Glutamatergic neuron (in vitro differentiated cells): ENCODE results near the gene TBX4. TPM values are rescaled to one million over a fixed set of nuclear protein-coding genes. Genes with fewer than 3 reads are reported as not detected.

Source experiments
- DNase-seq: peaks from one replicate; pipeline ENCODE4 v3.0.0; 2022
- H3K27ac Mint-ChIP-seq: one replicate; pipeline ENCODE4 v1.8.0; 2020; ENCODE audit warnings: mild to moderate bottlenecking, mixed read lengths, inconsistent platforms; ENCODE audit not compliant: unreplicated experiment
- H3K27me3 Mint-ChIP-seq: one replicate; pipeline ENCODE4 v1.8.0; 2020; ENCODE audit warnings: mild to moderate bottlenecking, moderate library complexity, mixed read lengths, inconsistent platforms; ENCODE audit not compliant: unreplicated experiment
- H3K36me3 Mint-ChIP-seq: one replicate; pipeline ENCODE4 v1.8.0; 2020; ENCODE audit warnings: mild to moderate bottlenecking, mixed read lengths, inconsistent platforms; ENCODE audit not compliant: unreplicated experiment
- H3K4me1 Mint-ChIP-seq: one replicate; pipeline ENCODE4 v1.8.0; 2020; ENCODE audit warnings: mild to moderate bottlenecking, low read depth, mixed read lengths, inconsistent platforms; ENCODE audit not compliant: unreplicated experiment
- H3K4me3 Mint-ChIP-seq: one replicate; pipeline ENCODE4 v1.8.0; 2020; ENCODE audit warnings: mild to moderate bottlenecking, mixed read lengths, inconsistent platforms; ENCODE audit not compliant: unreplicated experiment
- H3K9me3 Mint-ChIP-seq: one replicate; pipeline ENCODE4 v1.8.0; 2020; ENCODE audit warnings: mild to moderate bottlenecking, moderate library complexity, mixed read lengths, inconsistent platforms; ENCODE audit not compliant: unreplicated experiment
- CTCF ChIP-seq: fragments of 200-600 bp; sonication (generic); IDR thresholded peaks from one replicate; pipeline ENCODE4 v1.5.0; 2021; ENCODE audit not compliant: partially characterized antibody, unreplicated experiment
- total RNA-seq: library from RNA; stranded (reverse); fragmentation: NEBNext Ultra II Directional; extraction: Animal tissue kit (Norgen Biotek cat#: 25700); gene quantifications from one replicate; pipeline ENCODE4 v1.2.1, GENCODE V29; 2021; ENCODE audit not compliant: unreplicated experiment

Gene TBX4
- total RNA-seq, 1 donor from 2014 or later = not detected

- Mint-ChIP-seq H3K9me3 (peaks cover 1% of the 10 kb centered on the region), H3K27me3 (peaks cover 5% of the 10 kb centered on the region), H3K36me3 (no peaks in the 10 kb centered on the region), H3K27ac (peak overlapping the region; percentile 7), H3K4me3 (no peak overlapping the region), H3K4me1 (peaks cover 21% of the 10 kb centered on the region)
- no peak for TF ChIP-seq CTCF
- no peak for DNase-seq
Measured at GRCh38 chr17:61481421-61481820, 29.2 kb downstream of the TBX4 start.

- no peak overlapping the region for H3K27ac Mint-ChIP-seq
- H3K4me1 Mint-ChIP-seq = peaks cover 29% of the 10 kb centered on the region
- no peak for TF ChIP-seq CTCF
- H3K27me3 Mint-ChIP-seq = peaks cover 5% of the 10 kb centered on the region
- peaks cover 1% of the 10 kb centered on the region for H3K9me3 Mint-ChIP-seq
- no peak overlapping the region for H3K4me3 Mint-ChIP-seq
- no peaks in the 10 kb centered on the region for H3K36me3 Mint-ChIP-seq
- no peak for DNase-seq
Measured at GRCh38 chr17:61482467-61482866, 30.2 kb downstream of the TBX4 start.

- H3K9me3 Mint-ChIP-seq = peaks cover 1% of the 10 kb centered on the region
- H3K36me3 Mint-ChIP-seq = no peaks in the 10 kb centered on the region
- no peak overlapping the region for H3K27ac Mint-ChIP-seq
- H3K4me3 Mint-ChIP-seq = no peak overlapping the region
- peaks cover 41% of the 10 kb centered on the region for H3K4me1 Mint-ChIP-seq
- DNase-seq = no peak
- H3K27me3 Mint-ChIP-seq = peaks cover 4% of the 10 kb centered on the region
- no peak for TF ChIP-seq CTCF
Measured at GRCh38 chr17:61483778-61484116, 31.5 kb downstream of the TBX4 start.

GRCh38 chr17:61484174-61484573, 32.0 kb downstream of the TBX4 start:
- H3K4me3 Mint-ChIP-seq = no peak overlapping the region
- peaks cover 4% of the 10 kb centered on the region for H3K27me3 Mint-ChIP-seq
- H3K27ac Mint-ChIP-seq = no peak overlapping the region
- no peak for DNase-seq
- peaks cover 1% of the 10 kb centered on the region for H3K9me3 Mint-ChIP-seq
- no peaks in the 10 kb centered on the region for H3K36me3 Mint-ChIP-seq
- TF ChIP-seq CTCF = no peak
- peaks cover 44% of the 10 kb centered on the region for H3K4me1 Mint-ChIP-seq

GRCh38 chr17:61485067-61485775, 33.0 kb downstream of the TBX4 start:
- Mint-ChIP-seq H3K9me3 (peaks cover 5% of the 10 kb centered on the region), H3K4me1 (peaks cover 52% of the 10 kb centered on the region), H3K4me3 (no peak overlapping the region), H3K27ac (peak overlapping the region; percentile 23), H3K27me3 (peaks cover 4% of the 10 kb centered on the region), H3K36me3 (no peaks in the 10 kb centered on the region)
- DNase-seq = no peak
- no peak for TF ChIP-seq CTCF
